Endothelial cell of umbilical vein (primary cell): ENCODE measurements around the gene LCN6.

ENCODE experiments used
- EZH2 ChIP-seq: IDR thresholded peaks from 2 replicates; pipeline ENCODE4 v1.6.1; 2012; ENCODE audit warnings: borderline replicate concordance, low read depth, mild to moderate bottlenecking, moderate library complexity, low read length, inconsistent platforms; ENCODE audit not compliant: severe bottlenecking
- JUN ChIP-seq: IDR thresholded peaks from 2 replicates; pipeline ENCODE4 v1.6.1; 2011; ENCODE audit warnings: borderline replicate concordance, low read depth; ENCODE audit not compliant: insufficient read length, insufficient read depth
- POLR2A ChIP-seq: IDR thresholded peaks from 2 replicates; pipeline ENCODE4 v1.6.1; 2012; ENCODE audit warnings: low read depth, mild to moderate bottlenecking, control low read depth, low read length
- TF ChIP-seq, protein P1 (sequence below), 2 donors: IDR thresholded peaks; 1 replicate in 1 of 2; 2 replicates in 1 of 2; pipeline ENCODE4 v1.5.1; 2011; ENCODE audit warnings: low read length in 2 of 2, mild to moderate bottlenecking in 2 of 2, moderate library complexity in 2 of 2, control low read depth in 1 of 2, inconsistent platforms in 1 of 2, low read depth in 1 of 2; ENCODE audit not compliant: insufficient read depth in 1 of 2; ENCODE audit errors: extremely low read depth in 1 of 2

DNA sequence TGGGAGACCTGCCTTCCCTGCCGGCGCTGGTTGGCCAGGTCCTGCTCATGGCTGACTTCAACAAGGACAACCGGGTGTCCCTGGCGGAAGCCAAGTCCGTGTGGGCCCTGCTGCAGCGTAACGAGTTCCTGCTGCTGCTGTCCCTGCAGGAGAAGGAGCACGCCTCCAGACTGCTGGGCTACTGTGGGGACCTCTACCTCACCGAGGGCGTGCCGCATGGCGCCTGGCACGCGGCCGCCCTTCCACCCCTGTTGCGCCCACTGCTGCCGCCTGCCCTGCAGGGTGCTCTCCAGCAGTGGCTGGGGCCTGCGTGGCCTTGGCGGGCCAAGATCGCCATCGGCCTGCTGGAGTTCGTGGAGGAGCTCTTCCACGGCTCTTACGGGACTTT lies 25.4 kb downstream of the LCN6 start:
- TF ChIP-seq POLR2A: peak; percentile 40
- TF ChIP-seq, protein P1, sequence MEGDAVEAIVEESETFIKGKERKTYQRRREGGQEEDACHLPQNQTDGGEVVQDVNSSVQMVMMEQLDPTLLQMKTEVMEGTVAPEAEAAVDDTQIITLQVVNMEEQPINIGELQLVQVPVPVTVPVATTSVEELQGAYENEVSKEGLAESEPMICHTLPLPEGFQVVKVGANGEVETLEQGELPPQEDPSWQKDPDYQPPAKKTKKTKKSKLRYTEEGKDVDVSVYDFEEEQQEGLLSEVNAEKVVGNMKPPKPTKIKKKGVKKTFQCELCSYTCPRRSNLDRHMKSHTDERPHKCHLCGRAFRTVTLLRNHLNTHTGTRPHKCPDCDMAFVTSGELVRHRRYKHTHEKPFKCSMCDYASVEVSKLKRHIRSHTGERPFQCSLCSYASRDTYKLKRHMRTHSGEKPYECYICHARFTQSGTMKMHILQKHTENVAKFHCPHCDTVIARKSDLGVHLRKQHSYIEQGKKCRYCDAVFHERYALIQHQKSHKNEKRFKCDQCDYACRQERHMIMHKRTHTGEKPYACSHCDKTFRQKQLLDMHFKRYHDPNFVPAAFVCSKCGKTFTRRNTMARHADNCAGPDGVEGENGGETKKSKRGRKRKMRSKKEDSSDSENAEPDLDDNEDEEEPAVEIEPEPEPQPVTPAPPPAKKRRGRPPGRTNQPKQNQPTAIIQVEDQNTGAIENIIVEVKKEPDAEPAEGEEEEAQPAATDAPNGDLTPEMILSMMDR (IDR thresholded peaks at IDR 0.05; ENCODE audit: extremely low read depth in 1 of 2, insufficient read depth in 1 of 2, low read depth in 1 of 2, low read length in 2 of 2): no peak
- TF ChIP-seq JUN: no peak
- TF ChIP-seq EZH2: no peak
